OCI-LY7 (cell line): Measurements from ENCODE around the gene CYP46A1.

ENCODE experiments used
- EZH2phosphoT487 ChIP-seq: fragments of 200-600 bp; sonication (generic); IDR thresholded peaks from 2 replicates; pipeline ENCODE4 v1.6.1; 2018; ENCODE audit warnings: low read depth, borderline replicate concordance, mild to moderate bottlenecking, mixed run types, antibody characterized with exemption, low read length, moderate library complexity, mixed read lengths
- TF ChIP-seq, protein P1 (sequence below): fragments of 200-600 bp; sonication (generic); conservative IDR thresholded peaks from 2 replicates; pipeline ENCODE4 v1.5.1; 2014; ENCODE audit warnings: mild to moderate bottlenecking, antibody characterized with exemption, low read length, moderate library complexity, mixed read lengths

DNA sequence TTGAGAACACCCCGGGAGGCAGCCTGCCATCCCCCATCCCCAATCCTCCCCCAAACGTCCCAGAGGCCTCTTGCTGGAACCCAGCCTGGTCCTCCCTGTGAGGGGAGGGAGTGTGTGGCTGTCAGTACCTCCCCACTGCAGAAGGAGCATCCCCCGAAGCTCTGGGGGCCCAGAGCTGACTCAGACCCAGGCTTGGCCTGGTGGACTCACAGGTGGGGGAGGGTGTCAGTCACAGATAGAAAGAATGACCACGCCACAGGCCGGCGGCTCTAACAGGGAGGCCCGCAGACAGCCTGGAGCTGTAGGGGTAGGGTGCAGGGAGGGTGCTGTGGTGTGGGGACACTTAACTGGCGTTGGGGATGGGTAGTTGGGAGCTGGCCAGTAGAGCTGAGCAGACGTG is 33.9 kb upstream of the CYP46A1 start:
- TF ChIP-seq, protein P1, sequence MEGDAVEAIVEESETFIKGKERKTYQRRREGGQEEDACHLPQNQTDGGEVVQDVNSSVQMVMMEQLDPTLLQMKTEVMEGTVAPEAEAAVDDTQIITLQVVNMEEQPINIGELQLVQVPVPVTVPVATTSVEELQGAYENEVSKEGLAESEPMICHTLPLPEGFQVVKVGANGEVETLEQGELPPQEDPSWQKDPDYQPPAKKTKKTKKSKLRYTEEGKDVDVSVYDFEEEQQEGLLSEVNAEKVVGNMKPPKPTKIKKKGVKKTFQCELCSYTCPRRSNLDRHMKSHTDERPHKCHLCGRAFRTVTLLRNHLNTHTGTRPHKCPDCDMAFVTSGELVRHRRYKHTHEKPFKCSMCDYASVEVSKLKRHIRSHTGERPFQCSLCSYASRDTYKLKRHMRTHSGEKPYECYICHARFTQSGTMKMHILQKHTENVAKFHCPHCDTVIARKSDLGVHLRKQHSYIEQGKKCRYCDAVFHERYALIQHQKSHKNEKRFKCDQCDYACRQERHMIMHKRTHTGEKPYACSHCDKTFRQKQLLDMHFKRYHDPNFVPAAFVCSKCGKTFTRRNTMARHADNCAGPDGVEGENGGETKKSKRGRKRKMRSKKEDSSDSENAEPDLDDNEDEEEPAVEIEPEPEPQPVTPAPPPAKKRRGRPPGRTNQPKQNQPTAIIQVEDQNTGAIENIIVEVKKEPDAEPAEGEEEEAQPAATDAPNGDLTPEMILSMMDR, result no peak
- no peak for TF ChIP-seq EZH2phosphoT487
